Uterus (tissue), 2 donors: Measurements from ENCODE around the gene GPHN.

Experiments
- POLR2A ChIP-seq, 2 donors: fragments of 450-650 bp; IDR thresholded peaks; one replicate each; pipeline ENCODE4 v1.6.1; 2016; ENCODE audit warnings: antibody characterized with exemption in 2 of 2, mild to moderate bottlenecking in 1 of 2, moderate library complexity in 1 of 2
- TF ChIP-seq, protein P1 (sequence below), 4 experiments: fragments of 200-600 bp in 2 of 4; fragments of 450-650 bp in 2 of 4; sonication (generic) in 2 of 4; IDR thresholded peaks; one replicate each; pipeline ENCODE4 v1.5.1; 2016 to 2019; ENCODE audit warnings: antibody characterized with exemption in 4 of 4, mild to moderate bottlenecking in 2 of 4, moderate library complexity in 1 of 4

DNA sequence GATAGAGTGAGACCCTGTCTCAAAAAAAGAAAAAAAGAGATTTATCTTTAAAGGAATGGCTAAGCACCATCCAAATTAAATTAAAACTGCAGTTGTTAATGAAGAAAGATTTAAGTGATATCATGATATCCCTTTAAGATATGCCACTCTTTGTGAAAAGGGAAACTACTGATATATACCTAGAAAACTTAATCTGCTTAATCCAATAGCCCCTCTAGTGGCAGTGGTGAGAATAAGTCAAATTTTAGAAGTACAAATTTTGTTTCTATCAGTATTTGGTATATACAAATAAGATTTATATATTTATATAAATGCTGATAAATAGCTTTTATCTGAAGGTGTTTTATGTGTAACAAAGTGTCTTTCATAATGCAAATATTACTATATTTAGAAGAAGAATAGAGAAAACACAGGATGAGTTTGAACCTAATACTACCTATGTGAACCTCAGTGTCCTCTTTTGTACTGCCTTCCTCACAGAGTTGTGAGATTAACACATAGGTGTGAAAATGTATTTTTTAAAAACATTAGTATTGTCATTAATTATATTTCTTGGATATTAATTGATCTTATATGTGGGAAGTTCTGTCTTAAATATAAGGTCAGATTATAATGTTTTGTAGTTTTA is 629.9 kb downstream of the GPHN start:
- TF ChIP-seq, protein P1, sequence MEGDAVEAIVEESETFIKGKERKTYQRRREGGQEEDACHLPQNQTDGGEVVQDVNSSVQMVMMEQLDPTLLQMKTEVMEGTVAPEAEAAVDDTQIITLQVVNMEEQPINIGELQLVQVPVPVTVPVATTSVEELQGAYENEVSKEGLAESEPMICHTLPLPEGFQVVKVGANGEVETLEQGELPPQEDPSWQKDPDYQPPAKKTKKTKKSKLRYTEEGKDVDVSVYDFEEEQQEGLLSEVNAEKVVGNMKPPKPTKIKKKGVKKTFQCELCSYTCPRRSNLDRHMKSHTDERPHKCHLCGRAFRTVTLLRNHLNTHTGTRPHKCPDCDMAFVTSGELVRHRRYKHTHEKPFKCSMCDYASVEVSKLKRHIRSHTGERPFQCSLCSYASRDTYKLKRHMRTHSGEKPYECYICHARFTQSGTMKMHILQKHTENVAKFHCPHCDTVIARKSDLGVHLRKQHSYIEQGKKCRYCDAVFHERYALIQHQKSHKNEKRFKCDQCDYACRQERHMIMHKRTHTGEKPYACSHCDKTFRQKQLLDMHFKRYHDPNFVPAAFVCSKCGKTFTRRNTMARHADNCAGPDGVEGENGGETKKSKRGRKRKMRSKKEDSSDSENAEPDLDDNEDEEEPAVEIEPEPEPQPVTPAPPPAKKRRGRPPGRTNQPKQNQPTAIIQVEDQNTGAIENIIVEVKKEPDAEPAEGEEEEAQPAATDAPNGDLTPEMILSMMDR (IDR thresholded peaks at IDR 0.05): peak in 2 of 4 experiments; percentile 4 to 6
- TF ChIP-seq POLR2A (IDR thresholded peaks at IDR 0.05): no peak
